Measurements from ENCODE around the gene SLC5A10.
A peak's percentile ranks its signal among the peaks of the same experiment; 100 is the strongest.
"Not testable (repeated sequence)": the region's sequence is repeated elsewhere in the genome, so short reads cannot be mapped to it uniquely, and the experiment has no call there.

SLC5A10 gene

DNA sequence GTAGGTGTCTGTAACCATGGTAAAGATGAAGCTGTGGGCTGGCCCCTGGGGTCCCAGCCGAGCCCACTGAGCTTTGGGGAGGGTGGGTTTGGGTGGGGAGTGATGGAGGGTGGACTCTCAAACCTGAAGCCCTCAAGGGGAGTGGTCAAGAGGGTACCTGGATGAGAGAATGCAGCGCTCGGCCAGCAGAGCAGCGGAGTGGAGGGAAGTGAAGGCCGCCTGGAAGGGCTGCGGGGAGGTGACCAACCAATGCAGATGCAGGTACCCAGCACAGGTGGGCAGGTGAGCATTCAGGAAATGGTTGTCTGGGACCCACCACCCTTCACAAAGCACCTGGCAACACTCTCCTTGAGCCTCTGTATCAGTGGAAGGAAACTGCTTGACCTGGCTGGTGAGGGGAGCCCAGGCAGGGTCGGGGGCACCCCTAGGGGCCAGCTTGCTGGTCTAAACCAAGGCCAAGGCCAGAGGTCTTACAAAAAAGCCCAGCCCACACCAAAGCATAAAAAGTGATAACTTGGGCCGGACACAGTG, 3.4 kb upstream of the SLC5A10 start:
- no peak for DNase-seq

DNA sequence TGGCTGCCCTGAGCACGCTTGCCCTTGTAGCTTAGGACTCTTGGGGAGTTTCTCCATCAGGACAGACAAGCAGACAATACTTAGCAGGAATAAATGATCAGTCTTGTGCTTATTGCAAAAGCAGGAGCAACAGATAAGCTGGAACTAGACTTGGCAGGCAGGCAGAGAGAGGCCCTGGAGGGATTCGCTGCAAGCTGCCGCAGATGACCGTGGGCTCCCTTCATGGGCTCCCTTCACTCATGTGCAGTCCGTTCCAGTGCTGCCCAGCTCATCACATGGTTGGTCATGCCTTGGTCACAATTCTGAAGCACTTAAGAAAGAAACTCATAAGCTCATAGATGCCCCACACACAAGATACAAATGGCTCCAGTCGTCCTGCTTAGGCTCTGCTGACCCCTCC, 2.4 kb upstream of the SLC5A10 start:
- DNase-seq: no peak

DNA sequence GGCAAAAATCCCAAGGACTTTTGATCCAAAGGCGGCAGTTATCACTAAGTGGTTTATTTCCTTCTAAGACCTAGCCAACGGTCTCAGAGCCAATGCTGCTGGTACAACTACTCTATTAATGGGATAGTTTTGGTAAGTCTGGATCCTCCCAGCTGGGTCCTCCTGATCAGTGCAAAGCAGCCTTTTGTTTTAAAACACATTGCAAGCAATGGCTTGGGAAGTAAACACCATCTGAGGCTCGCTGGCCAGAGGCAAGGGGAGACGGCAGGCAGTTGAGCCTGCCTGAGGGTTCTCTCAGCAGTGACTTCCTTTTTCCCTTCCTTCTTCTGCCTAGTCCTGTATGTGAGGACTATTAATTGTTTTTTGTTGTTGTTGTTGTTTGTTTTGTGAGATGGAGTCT, 1.6 kb upstream of the SLC5A10 start:
- DNase-seq: no peak

DNA sequence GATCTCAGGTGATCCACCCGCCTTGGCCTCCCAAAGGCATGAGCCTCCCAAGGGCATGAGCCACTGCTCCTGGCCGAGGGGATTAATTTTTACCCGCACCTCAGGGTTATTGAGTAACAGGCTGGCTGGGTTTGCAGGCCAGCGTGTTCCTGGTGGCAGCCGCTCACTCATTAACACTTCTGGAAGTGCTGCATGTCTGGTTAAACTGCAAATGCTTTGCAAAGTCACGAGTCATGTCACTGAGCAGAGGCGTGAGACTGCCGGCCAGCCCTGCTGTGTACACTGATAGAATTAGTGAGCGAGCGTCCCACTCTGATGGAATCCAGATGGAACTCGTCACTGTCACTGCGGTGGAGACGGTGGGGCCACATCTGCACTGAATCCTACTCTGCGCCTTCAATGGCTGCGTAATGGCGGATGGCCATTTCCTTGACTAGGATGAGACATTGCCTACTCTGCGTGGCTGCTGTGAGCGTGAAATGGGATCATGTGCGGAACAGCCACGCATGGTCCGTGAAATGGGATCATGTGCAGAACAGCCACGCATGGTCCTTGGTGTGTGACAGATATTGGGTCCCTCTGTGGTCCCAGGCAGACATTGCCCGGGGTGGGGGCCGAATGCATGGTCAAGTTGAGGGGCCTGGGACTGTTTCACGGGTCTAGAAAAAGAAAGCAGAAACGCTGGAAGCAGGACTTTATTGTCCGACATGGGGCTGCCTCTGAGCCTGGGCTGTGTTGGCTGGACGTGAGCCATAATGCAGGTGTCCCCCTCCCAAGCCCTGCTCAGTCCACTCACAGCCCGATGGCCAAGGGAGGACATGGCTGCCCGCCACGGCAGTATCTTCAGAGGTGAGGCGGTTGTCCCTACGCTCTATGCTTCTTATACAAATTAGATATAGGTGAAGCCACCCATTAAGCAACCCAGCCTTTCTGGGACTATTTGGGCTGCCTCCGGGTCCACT, 740 bp upstream of the SLC5A10 start:
- DNase-seq: no peak

DNA sequence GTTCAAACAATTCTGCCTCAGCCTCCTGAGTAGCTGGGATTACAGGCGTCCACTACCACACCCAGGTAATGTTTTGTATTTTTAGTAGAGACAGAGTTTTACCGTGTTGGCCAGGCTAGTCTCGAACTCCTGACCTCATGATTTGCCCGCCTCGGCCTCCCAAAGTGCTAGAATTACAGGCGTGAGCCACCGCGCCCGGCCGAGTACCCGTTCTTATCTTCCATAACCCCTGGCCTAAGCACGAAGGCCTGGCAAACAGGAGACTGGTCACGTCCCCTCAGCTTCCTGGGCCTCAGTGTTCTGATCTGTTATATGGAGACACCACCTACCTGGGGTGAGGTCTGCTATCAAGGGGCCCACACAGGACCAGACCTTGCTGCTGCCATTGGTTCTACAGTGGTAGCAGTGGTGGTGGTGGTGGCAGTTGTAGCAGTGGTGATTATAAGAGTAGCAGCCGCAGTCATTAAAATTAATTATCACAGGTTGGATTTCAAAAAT, 1.3 kb downstream of the SLC5A10 start:
- no peak for DNase-seq

DNA sequence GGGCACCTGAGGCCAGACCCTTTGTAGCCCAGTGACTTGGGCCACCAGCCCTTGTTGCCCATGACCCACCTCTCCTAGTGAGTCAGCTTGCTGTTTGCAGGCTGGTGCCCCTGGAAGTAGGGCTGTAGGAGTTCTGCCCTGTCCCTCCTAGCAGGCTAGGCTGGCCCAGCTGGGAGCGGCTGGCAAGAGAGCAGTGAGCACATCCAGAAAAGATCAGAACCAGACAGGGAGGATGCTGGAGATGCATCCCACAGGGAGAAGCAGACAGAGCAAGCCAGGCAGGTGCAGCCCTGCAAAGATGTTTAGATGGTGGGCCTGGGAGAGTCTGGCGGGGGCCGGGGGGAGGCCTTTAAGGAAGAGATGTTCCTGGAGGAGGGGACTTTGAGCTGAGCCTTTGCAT, 2.4 kb downstream of the SLC5A10 start:
- DNase-seq: no peak

DNA sequence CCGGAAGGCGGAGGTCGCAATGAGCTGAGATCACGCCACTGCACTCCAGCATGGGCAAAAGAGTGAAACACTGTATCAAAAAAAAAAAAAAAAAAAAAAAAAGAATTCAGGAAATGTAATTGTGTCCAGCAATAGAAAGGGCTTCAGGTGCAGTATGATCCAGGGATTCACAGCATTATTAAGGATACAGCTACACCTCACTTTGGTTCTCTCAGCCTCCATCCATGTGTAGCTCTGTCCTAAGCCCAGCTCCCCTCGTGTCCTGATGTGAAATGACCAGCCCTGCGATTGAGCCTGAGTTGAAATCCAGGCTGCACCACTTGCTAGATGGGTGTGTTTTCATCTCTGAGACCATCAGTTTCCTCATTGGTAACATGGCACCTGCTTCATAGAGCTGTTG, 3.0 kb downstream of the SLC5A10 start:
- DNase-seq: no peak

DNA sequence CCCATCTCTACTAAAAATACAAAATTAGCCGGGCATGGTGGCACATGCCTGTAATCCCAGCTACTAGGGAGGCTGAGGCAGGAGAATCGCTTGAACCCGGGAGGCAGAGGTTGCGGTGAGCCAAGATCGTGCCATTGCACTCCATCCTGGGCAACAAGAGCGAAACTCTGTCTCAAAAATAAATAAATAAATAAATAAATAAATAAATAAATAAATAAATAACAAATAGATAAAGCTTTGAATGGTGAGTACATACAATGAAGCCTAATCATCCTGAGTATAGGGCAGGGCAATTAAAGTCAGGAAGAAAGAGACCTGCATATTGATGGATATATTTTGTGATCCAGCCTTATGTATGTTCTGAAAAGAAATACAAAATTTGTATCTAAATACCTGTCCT, 4.1 kb downstream of the SLC5A10 start:
- DNase-seq: not testable (repeated sequence)

DNA sequence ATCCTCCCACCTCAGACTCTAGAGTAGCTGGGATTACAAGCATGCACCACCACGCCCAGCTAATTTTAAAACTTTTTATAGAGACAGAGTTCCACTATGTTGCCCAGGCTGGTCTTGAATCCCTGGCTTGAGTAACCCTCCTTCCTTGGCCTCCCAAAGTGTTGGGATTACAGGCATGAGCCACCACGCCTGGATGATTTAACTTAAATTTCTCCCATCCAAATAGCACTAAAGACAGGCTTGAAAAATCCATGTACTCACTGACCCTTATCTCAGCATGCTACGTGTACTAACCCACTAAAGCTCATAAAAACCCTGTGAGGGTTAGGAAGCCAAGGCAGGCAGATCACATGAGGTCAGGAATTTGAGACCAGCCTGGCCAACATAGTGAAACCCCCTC, 4.6 kb downstream of the SLC5A10 start:
- DNase-seq: no peak

DNA sequence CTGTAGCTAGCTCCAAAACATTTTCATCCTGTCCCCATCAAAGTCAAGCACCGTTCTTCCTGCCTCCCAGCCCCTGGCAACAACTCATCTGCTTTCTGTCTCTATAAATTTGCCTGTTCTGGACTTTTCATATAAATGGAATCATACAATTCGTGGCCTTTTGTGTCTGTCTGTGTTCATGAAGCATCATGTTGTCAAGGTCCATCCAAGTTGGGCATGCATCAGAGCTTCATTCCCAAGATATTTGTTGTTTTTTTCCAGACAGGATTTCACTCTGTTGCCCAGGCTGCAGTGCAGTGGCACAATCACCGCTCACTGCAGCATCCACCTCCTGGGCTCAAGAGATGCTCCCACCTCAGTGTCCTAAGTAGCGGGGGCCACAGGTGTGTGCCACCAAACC, 5.9 kb downstream of the SLC5A10 start:
- DNase-seq: no peak

DNA sequence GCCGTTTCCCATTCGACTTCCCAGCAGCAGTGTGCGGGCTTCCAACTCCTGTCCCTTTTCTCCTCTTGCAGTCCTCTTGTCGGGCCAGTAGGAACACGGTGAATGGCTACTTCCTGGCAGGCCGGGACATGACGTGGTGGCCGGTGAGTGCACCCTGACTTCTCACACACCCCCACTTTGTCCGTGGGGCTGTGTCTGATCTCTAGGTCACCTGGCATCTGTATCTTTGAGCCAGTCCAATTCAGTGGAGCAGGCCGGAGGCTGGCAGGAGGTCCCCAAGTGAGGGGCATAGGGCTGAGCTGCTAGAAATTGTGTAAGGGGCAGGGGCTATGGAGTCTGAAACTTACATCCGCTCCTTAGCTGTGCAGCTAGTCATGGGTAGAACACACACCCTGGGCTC, 6.6 kb downstream of the SLC5A10 start:
- no peak for DNase-seq

DNA sequence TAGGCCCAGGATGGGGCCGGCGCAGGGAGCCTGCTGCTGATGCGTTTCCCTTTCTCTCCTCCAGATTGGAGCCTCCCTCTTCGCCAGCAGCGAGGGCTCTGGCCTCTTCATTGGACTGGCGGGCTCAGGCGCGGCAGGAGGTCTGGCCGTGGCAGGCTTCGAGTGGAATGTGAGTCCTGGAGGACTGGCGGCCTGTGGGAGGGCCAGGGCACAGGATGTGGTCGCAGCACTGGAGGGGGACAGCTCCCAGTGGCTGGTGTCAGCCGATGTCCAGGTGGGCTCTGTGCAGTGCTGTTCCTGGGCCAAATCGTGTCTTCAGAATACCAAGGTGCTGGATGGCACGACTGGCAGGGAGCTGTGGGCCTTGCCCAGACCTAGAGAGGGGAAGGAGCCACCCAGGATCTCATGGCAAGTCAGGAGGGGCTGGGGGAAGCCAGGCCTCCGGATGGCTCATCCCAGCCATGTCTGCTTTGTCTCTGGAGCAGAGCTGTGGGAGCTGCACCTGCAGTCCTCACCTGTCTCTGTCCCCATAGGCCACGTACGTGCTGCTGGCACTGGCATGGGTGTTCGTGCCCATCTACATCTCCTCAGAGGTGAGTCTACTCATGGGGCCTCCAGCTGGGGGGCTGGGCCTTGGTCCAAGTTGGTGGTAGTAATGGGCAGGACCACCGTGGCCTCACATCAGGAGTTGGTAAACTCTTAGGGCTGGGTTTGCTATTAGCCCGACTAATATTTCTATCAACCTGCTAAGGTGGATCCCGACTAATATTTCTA, 7.3 kb downstream of the SLC5A10 start:
- DNase-seq: peak; percentile 32

DNA sequence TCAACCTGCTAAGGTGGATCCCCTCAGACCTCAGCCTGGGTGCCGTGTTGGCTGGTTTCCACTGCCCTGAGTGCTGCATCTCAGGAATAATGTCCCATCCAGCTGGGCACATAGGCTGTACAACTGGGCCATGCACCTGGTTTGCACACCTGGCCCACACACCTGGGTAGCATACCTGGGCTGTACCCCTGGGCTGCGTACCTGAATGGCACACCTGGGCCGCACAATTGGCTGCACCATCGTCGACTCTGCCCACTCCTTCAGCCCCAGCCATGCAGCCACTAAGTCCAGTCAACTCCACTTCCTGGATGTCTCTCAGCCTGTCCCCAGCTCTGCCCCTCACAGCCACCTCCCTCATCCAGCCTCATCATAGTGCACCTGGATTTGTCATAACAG, 7.9 kb downstream of the SLC5A10 start:
- no peak for DNase-seq

DNA sequence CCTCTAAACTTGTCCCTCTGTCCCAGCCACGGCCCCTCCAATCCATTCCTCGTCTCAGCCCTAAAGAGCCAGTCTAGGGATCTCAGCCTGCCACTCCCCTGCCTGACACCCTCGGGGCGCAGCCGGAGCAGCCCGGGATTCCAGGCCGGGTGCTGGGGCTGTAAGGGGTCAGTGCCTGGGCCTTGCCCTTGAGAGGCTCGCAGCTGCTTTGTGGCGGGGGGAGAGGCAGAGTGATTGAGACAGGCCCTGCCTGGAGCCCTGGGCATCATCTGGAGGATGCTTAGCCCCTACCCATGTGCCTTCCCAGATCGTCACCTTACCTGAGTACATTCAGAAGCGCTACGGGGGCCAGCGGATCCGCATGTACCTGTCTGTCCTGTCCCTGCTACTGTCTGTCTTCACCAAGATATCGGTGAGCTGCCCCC, 8.3 kb downstream of the SLC5A10 start:
- DNase-seq: no peak

DNA sequence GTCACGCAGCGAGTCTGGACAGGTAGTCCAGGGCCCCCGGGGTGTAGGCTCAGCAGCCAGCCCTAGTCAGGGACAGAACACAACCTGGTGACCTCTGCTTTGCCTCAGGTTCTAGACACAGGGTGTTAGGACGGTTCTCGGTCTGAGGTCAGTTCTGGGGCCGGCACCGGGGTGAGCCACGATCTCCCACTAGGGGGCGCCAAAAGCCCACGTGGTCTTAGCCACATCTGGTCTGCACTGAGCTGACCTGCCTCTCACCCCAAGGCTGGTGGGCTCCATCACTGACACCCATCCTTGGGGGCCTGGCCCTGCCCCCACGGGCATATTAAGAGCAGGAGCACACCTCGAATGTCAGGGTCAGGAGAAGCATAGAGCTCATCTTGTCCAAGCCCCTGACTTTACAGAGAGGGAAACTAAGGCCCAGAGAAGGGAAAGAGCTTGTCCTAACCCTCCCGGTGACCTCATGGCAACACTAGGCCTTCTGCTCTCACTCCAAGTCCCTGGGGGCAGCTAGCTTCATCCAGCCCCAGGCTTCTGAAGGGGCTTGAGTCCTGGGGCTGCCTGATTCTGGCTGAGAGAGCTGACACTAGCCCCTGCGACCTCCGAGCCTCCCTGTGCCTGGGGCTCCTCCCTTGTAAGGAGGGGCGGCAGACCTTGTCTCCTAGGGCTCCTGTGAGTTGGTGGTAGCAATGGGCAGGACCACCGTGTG, 9.0 kb downstream of the SLC5A10 start:
- DNase-seq: peak; percentile 62

DNA sequence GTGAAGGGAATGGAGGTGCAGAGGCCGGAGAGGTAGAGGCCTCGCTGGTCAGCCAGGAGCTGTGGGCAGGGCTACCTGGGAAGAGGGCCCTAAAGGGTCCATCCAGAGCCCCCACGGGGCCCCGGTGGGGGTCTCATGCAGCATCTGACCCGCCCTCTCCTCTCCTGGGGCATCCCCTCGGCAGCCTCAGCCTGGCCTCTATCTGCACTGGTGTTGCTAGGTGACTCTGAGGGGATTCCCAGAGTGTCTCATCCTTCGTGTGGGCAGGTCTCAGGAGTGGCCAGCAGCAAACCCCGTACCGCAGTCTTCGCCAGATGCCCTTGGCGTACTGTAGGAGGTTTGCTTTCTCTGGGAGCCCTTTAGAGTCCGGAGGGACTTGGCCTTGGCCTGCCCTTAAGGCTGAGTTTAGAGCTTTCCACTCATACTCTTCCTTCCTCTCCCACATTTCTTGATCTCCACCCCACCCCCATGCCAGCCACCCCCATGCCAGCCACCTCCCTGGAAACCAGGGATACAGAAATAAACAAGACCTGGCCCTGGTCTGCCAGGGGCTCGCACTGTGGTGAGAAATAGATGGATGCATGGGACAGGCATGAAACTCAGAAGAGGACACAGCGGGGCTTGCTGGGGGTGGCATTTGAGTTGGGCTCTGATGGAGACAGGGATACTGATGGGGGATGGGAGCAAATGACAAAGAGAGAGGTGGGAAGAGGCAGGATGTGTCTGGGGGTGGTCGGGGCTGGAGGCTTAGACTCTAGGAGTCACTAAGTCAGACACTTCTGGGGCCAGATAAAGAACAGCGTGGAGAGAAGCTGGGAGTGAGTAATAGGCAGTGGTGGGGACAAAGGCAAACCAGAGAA, 9.9 kb downstream of the SLC5A10 start:
- no peak for DNase-seq

DNA sequence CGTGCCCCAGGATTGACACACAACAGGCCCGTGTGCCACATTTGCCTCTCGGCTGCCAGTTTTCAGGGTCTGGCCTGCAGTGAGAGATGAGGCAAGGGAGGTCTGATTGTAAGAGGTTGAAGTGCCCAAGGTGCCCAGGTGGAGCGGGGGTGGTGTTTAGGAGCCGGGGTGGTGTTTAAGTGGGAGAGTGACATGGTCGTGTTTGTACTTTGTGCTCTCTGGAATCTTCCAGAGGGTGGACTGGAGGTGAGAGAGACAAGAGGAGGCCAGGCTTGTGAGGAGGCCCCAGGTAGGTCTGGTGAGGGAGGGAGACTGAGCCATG, 10.5 kb downstream of the SLC5A10 start:
- DNase-seq: no peak

DNA sequence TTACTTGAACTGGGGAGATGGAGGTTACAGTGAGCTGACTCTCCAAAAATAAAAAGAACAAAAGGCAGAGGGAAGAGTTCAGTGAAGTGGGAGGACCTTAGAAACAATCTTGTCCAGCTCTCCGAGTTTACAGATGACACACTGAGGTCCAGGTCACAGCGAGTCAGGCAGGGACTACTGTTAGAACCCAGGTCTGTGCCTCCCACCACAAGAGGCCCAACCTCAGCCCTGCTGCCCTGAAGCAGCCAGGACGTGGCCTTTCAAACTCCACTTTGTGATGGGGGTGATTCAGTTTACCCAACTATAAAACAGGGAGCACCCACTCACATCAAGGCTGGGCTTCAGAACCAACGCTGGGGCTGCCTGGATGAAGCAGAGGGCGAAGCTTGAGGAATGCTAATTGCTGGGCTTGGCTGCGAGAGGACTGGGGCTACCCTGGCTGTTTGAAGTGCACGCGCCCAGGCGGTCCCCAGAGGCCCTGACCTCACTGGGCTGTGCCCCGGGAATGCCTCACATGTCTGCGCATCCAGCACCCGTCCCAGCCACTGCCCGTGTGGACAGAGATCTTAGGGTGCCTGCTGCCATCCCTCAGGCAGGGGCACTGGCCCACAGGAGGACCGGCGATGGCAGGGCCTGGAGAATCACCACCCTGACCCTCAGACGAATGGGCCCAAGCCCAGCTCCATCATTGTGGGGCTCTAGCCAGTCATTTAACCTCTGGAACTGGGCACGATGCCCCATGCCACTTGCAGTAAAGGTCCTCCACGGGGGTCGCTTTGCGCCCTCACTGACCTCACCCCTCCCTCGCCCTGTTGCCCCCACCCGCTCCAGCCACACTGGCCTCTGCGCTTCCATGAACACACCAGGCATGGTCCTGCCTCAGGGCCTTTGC, 11.4 kb downstream of the SLC5A10 start:
- no peak for DNase-seq

DNA sequence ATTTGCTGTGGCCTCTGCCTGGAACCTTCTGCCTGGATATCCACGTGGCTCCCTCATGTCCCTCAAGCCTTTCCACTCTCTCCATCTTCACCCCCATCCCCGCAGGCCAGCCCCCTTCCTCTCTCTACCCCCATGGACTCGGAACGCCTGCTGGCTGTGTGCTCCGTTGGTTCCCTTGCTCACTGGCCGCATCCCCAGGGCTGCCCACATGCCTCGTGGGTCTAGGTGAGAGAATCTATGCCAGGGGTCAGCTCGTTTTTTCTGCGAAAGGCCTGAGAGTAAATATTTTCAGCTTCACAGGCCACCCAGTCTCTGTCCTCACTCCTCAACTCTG, 12.0 kb downstream of the SLC5A10 start:
- DNase-seq: no peak

DNA sequence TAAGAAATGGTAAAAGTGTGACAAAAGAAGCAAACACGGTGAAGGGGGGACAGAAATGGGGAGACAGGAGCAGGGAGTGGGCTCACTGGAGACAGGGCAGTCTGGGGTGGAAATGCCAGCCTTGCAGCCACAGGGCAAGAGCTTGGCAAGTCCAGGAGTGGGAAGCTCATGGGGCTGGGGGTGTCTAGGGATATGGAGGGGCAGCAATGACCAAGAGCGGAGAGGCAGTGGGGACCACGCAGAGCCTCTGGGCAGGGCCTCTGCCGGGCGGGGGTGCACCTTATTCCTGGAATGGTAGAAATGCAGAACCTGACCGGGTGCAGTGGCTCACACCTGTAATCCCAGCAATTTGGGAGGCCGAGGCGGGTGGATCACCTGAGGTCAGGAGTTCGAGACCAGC, 12.6 kb downstream of the SLC5A10 start:
- no peak for DNase-seq

DNA sequence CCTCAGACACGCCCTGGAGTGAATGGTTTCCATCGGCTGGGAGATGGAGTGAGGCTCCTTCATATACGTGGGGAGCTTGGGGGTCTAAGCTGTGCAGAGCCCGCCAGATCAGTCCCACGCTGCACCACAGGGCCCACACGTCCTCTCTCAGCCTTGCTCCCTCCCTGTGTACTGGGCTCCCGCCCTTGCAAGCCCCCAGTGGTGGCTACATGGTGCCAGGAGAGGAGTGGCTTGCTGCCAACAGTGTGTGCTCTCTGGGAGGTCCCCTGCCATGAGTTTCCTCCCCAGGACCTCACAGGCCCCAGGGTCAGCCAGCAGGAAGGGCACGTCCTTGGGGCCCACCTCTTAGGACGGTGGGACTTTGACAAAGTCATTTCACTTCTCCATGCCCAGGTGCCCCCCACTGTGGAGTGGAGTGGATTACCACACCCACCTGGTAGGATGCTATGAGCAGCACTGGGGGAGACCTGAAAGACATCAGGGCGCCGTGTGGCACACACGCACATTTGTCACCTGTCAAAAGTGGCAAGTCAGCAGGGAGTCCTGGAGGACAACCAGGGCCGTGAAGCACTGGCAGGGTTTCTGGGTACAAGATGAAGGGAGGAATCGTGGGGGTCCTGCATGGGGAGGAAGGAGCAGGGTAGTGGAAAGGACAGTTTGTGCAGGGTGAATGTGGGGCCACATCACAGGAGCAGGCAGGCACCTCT, 13.7 kb downstream of the SLC5A10 start:
- DNase-seq: no peak
